Skeletal muscle tissue (tissue), 4 donors: ENCODE measurements around the gene LIPE. TPM values are rescaled to one million over a fixed set of nuclear protein-coding genes. Genes with fewer than 3 reads are reported as not detected.
"Not testable (repeated sequence)": the region's sequence is repeated elsewhere in the genome, so short reads cannot be mapped to it uniquely, and the experiment has no call there.

Source experiments
- H3K27ac ChIP-seq: one replicate; pipeline ENCODE4 v1.7.0; 2013; ENCODE audit warnings: mild to moderate bottlenecking, low read depth, low read length, inconsistent platforms
- H3K27me3 ChIP-seq, 3 donors: one replicate each; pipeline ENCODE4 v1.7.0; 2013; ENCODE audit warnings: low read length in 3 of 3; ENCODE audit not compliant: control insufficient read depth in 3 of 3, insufficient read depth in 3 of 3
- H3K36me3 ChIP-seq, 3 donors: one replicate each; pipeline ENCODE4 v1.7.0; 2013; ENCODE audit warnings: low read length in 3 of 3; ENCODE audit not compliant: control insufficient read depth in 3 of 3, insufficient read depth in 3 of 3
- H3K4me1 ChIP-seq, 3 donors: one replicate each; pipeline ENCODE4 v1.7.0; 2013; ENCODE audit warnings: low read length in 3 of 3, mild to moderate bottlenecking in 3 of 3; ENCODE audit not compliant: control insufficient read depth in 3 of 3, insufficient read depth in 3 of 3
- H3K4me3 ChIP-seq, 3 donors: one replicate each; pipeline ENCODE4 v1.7.0; 2013; ENCODE audit warnings: low read length in 3 of 3
- H3K9ac ChIP-seq, 3 donors: one replicate each; pipeline ENCODE4 v1.7.0; 2013; ENCODE audit warnings: low read length in 3 of 3, mild to moderate bottlenecking in 3 of 3, moderate library complexity in 2 of 3, low read depth in 1 of 3
- H3K9me3 ChIP-seq, 3 donors: one replicate each; pipeline ENCODE4 v1.7.0; 2013; ENCODE audit warnings: low read length in 3 of 3; ENCODE audit not compliant: control insufficient read depth in 3 of 3
- total RNA-seq: library from RNA; depleted of rRNA; stranded (reverse); fragments of >200 nt; gene quantifications from one replicate; pipeline ENCODE4 v1.2.3, GENCODE V29; 2014
- donor health status: Osteomylitis.

LIPE gene
- total RNA-seq, 1 donor from 2014 or later, result 8.9 TPM

- no peak overlapping the region for H3K27ac ChIP-seq
- no peak overlapping the region for H3K9ac ChIP-seq
- H3K4me1 ChIP-seq, result peaks cover 5 to 9% (median 9%) of the 10 kb centered on the region in 3 donors
- H3K27me3 ChIP-seq, result peaks cover 0 to 3% (median 0%) of the 10 kb centered on the region in 3 donors
- no peak overlapping the region for H3K4me3 ChIP-seq
- no peaks in the 10 kb centered on the region for H3K9me3 ChIP-seq
- H3K36me3 ChIP-seq, result no peaks in the 10 kb centered on the region
These were observed 40.1 kb upstream of the LIPE start for GRCh38 chr19:42467183-42467760.

GRCh38 chr19:42466521-42467182, 39.5 kb upstream of the LIPE start:
- no peak overlapping the region for H3K4me3 ChIP-seq
- no peak overlapping the region for H3K9ac ChIP-seq
- H3K9me3 ChIP-seq, result no peaks in the 10 kb centered on the region
- H3K36me3 ChIP-seq, result no peaks in the 10 kb centered on the region
- H3K27ac ChIP-seq, result peak overlapping the region; percentile 12
- H3K27me3 ChIP-seq, result peaks cover 0 to 3% (median 0%) of the 10 kb centered on the region in 3 donors
- H3K4me1 ChIP-seq, result peaks cover 5 to 9% (median 9%) of the 10 kb centered on the region in 3 donors

GRCh38 chr19:42465827-42466280, 38.7 kb upstream of the LIPE start:
- H3K9ac ChIP-seq, result no peak overlapping the region
- no peak overlapping the region for H3K4me3 ChIP-seq
- H3K4me1 ChIP-seq, result peaks cover 5 to 9% (median 9%) of the 10 kb centered on the region in 3 donors
- H3K27me3 ChIP-seq, result peaks cover 0 to 3% (median 0%) of the 10 kb centered on the region in 3 donors
- peak overlapping the region; percentile 12 for H3K27ac ChIP-seq
- H3K9me3 ChIP-seq, result no peaks in the 10 kb centered on the region
- no peaks in the 10 kb centered on the region for H3K36me3 ChIP-seq

- Histone ChIP-seq H3K27ac (no peak overlapping the region), H3K9ac (no peak overlapping the region), H3K9me3 (no peaks in the 10 kb centered on the region), H3K4me3 (no peak overlapping the region), H3K4me1 (peaks cover 3 to 9% (median 7%) of the 10 kb centered on the region in 3 donors), H3K27me3 (no peaks in the 10 kb centered on the region), H3K36me3 (no peaks in the 10 kb centered on the region)
These were observed 34.6 kb upstream of the LIPE start for GRCh38 chr19:42461700-42462324.

GRCh38 chr19:42461231-42461630, 34.0 kb upstream of the LIPE start:
- not testable (repeated sequence) for H3K36me3 ChIP-seq, H3K4me3 ChIP-seq, H3K27ac ChIP-seq, H3K9ac ChIP-seq, H3K4me1 ChIP-seq, H3K9me3 ChIP-seq, H3K27me3 ChIP-seq

GRCh38 chr19:42459926-42460325, 32.7 kb upstream of the LIPE start:
- no peaks in the 10 kb centered on the region for H3K27me3 ChIP-seq

GRCh38 chr19:42455621-42456081, 28.5 kb upstream of the LIPE start:
- no peaks in the 10 kb centered on the region for H3K4me1 ChIP-seq
- H3K27ac ChIP-seq, result no peak overlapping the region
- H3K36me3 ChIP-seq, result no peaks in the 10 kb centered on the region
- H3K27me3 ChIP-seq, result peaks cover 0 to 6% (median 3%) of the 10 kb centered on the region in 3 donors
- no peak overlapping the region for H3K4me3 ChIP-seq
- no peaks in the 10 kb centered on the region for H3K9me3 ChIP-seq
- no peak overlapping the region for H3K9ac ChIP-seq

More at GRCh38 chr19:42459926-42460325, 32.7 kb upstream of the LIPE start:
- no peak overlapping the region for H3K9ac ChIP-seq
- no peak overlapping the region for H3K27ac ChIP-seq
- no peaks in the 10 kb centered on the region for H3K9me3 ChIP-seq
- no peaks in the 10 kb centered on the region for H3K36me3 ChIP-seq
- no peaks in the 10 kb centered on the region for H3K4me1 ChIP-seq
- H3K4me3 ChIP-seq, result no peak overlapping the region

- Histone ChIP-seq H3K27me3 (peaks cover 0 to 6% (median 3%) of the 10 kb centered on the region in 3 donors), H3K9me3 (no peaks in the 10 kb centered on the region), H3K4me3 (no peak overlapping the region), H3K27ac (no peak overlapping the region), H3K9ac (no peak overlapping the region), H3K4me1 (no peaks in the 10 kb centered on the region), H3K36me3 (no peaks in the 10 kb centered on the region)
These were observed 27.9 kb upstream of the LIPE start for GRCh38 chr19:42455086-42455485.

GRCh38 chr19:42452590-42452989, 25.4 kb upstream of the LIPE start:
- no peak overlapping the region for H3K9ac ChIP-seq
- no peaks in the 10 kb centered on the region for H3K9me3 ChIP-seq
- no peaks in the 10 kb centered on the region for H3K4me1 ChIP-seq
- H3K36me3 ChIP-seq, result no peaks in the 10 kb centered on the region
- no peak overlapping the region for H3K4me3 ChIP-seq
- no peak overlapping the region for H3K27ac ChIP-seq
- peaks cover 0 to 6% (median 3%) of the 10 kb centered on the region in 3 donors for H3K27me3 ChIP-seq
